Measurements from ENCODE around the gene SORCS2. TPM values are rescaled to one million over a fixed set of nuclear protein-coding genes. Genes with fewer than 3 reads are reported as not detected.

SORCS2 gene
- total RNA-seq, 4 donors from 2014 or later, result 0.19 to 0.85 (median 0.66) TPM

DNA sequence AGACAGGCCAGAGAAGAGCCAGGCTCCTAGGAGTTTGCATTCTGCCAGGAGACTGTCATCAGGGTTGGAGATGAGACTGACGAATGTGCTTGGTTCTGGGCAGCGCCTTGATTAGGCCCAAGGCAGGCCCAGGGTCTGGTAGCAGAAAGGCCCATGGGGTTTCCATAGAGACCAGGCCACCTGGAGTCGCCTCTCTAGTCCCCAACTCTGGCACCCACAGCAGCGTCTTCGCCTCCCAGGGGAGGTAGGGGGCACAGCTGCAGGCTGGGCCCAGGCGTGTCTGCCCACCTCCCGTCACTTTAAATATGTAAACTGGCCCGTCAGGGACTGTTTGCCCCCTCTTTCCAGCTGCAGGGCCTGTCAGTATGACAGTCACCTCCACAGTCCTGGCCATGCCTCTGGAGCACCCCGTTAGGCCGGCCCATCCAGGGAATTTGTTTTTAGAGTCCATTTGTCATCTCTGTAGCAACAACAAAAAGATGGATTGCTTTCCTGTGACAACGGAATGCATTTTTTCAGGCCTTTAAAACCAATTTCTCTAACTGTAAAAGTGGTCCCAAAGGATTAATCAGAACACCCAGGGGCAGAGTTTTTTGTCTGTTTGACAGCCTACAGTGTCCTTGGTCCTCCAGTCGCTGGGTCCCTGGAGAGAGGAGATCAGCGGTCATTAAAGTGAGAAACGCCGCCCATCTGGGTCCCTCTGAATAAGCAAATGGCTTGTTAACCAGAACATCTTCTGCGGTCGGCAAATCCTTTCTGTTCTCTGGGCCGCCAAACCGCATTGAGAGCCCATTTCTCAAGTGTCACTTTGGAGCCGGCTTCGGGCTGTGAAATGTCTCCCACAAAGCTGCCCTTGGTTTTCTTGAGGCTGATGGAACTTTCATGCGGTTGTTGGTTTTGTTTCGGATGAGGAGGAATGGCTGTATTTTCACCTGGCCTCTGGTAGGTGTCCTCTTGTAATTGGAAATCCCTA is 395.4 kb downstream of the SORCS2 start:
- TF ChIP-seq, protein P1, sequence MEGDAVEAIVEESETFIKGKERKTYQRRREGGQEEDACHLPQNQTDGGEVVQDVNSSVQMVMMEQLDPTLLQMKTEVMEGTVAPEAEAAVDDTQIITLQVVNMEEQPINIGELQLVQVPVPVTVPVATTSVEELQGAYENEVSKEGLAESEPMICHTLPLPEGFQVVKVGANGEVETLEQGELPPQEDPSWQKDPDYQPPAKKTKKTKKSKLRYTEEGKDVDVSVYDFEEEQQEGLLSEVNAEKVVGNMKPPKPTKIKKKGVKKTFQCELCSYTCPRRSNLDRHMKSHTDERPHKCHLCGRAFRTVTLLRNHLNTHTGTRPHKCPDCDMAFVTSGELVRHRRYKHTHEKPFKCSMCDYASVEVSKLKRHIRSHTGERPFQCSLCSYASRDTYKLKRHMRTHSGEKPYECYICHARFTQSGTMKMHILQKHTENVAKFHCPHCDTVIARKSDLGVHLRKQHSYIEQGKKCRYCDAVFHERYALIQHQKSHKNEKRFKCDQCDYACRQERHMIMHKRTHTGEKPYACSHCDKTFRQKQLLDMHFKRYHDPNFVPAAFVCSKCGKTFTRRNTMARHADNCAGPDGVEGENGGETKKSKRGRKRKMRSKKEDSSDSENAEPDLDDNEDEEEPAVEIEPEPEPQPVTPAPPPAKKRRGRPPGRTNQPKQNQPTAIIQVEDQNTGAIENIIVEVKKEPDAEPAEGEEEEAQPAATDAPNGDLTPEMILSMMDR (IDR thresholded peaks at IDR 0.05; ENCODE audit: low read depth), result no peak

DNA sequence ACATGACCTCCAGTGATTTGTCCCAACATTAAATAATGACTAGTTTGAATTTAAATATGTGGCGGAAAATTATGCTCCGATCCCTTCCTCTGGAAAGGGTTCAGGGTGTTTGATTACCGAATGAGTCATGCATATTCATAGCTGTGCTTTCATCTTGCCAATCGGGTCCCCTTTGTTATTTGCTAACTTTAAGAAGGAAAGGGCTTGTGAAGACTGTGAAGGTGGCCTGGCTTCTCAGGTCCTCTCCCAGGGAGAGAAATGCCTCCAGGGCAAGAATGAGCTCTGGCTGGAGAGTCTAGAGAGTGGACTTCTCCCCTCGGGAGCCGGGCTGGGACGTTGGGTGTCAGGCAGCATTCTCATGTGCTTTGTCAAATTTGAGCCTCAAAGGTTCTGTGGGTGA is 397.9 kb downstream of the SORCS2 start:
- TF ChIP-seq, protein P1 (IDR thresholded peaks at IDR 0.05; ENCODE audit: low read depth), result no peak

DNA sequence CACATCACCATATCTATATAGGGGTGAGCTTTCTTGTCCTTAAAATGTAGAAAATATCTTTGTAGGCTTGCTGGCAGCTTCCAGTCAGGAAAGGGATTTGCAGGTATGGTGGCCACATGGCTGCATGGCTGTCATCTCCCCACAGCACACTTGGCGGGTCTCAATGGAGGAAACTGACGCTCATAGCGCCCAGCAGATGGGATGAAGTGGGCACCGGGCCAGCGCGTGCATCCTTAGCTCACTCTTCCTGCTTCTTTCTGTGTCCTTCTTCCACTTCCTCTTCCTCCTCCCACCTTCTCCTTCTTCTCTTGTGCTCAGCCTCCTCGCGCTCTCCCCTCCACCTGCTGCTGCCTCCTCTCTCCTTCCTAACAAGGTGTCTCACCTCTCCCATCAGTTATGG is 398.6 kb downstream of the SORCS2 start:
- TF ChIP-seq, protein P1 (IDR thresholded peaks at IDR 0.05; ENCODE audit: low read depth), result no peak

DNA sequence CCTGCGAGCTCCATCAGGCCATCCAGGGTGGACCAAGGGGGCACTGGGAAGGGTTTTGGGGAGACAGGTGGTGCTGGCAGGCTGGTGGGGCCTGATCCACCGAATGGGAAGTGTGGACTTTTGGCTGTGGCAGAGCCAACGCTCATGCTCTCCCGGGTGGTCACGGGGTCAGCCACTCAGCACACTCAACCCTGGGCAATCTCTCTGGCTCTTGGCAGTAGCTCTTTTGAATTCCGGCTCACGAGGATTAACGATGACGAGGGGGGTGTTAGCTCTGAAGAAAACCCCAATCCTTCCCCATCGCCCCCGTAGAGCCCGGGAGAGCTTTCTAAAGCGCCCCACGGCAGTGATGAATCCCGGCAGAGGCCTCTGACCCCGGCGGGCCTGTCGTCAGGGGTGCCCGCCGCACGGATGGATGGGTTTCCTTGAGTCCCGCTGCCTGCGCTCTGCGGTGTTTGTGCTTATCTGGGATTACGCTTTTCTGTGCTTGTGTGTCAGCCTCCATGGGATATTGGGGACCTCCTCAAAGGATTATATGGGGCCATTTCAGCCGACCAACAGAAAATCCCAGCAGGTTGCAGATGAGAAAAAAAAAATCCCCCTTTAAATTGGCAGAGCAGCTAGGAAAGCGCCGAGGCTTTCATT is 399.2 kb downstream of the SORCS2 start:
- TF ChIP-seq, protein P1 (IDR thresholded peaks at IDR 0.05; ENCODE audit: low read depth), result no peak

DNA sequence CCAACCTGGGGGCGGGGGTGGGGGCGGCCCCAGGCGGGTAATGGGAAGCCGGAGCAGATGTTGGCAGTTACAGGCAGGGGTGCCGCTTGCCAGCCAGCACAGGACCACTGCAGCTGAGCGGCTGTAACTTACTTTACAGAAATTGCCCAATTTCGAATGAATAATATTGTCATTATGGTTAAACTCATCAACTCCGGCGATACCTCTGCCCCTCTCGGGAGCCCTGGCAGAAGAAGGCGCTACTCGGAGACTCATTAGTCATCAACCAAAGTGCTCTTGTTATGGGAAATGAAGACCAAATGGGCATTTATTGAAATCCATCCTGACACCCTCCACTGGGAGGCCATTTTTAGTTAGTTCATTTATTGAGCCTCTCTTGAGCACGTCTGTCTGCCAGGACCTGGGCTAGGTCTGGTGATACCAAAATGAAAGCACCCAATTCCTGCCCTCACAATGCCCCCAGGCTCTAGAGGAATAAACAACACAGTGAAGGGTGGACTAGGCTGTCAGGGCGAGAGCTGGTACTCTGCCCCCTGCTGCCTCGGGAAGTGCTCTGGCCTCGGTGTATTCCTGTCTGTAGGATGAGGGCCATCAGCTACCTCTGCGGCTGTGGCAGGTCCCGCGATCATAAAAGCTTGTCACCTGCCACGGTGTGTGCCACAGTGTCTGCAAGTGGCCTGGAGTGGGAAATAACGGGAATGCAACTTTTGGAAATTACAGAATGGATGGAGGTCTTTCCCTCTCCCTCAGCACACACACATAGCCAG is 401.5 kb downstream of the SORCS2 start:
- TF ChIP-seq, protein P1 (IDR thresholded peaks at IDR 0.05; ENCODE audit: low read depth), result no peak

DNA sequence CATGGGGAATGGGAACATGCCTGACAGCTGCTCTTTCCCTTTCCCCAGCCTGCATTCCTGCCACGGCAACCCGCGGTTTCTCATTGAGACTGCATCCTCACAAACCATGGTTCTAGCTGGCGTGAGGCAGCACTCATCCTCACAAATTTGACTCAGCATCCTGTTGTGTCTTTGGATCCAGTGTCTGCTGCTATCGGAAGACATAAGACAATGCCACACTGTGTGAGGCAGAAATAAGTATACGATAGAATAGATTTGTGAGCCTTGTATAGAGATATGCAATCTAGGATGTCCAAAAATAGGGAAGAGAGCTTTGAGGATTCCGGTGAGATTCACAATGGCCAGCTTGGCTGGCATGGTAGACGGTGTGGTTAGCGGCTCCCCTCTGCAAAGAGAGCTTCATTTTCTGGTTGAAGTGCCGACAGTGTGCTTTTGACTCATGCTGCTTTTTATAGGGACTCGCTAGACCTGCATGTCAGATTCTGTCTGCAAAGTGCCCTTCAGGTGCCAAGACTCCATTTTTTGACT is 403.7 kb downstream of the SORCS2 start:
- TF ChIP-seq, protein P1 (IDR thresholded peaks at IDR 0.05; ENCODE audit: low read depth), result no peak
